Osteoblast (primary cell): ENCODE data around the gene CLSTN2. TPM values are rescaled to one million over a fixed set of nuclear protein-coding genes. Genes with fewer than 3 reads are reported as not detected.
A peak's percentile ranks its signal among the peaks of the same experiment; 100 is the strongest.

Experiments
- DNase-seq: peaks from one replicate; pipeline ENCODE4 v3.0.0; 2011; ENCODE audit warnings: low spot score, mixed read lengths; ENCODE audit not compliant: insufficient read length; ENCODE audit errors: missing footprints
- H2AFZ ChIP-seq: 2 replicates; pipeline ENCODE4 v1.6.0; 2011; ENCODE audit warnings: mild to moderate bottlenecking, low read length
- H3K27ac ChIP-seq: 2 replicates; pipeline ENCODE4 v1.5.1; 2011; ENCODE audit warnings: mild to moderate bottlenecking, low read depth, low read length, moderate library complexity
- H3K27me3 ChIP-seq: 2 replicates; pipeline ENCODE4 v1.6.0; 2012; ENCODE audit warnings: mild to moderate bottlenecking, control low read depth, inconsistent platforms, low read length, moderate library complexity; ENCODE audit not compliant: insufficient read depth
- H3K36me3 ChIP-seq: 2 replicates; pipeline ENCODE4 v1.5.1; 2011; ENCODE audit warnings: mild to moderate bottlenecking, low read length, control low read depth, moderate library complexity; ENCODE audit not compliant: insufficient read depth
- H3K4me1 ChIP-seq: 2 replicates; pipeline ENCODE4 v1.5.1; 2011; ENCODE audit warnings: mild to moderate bottlenecking, low read length, control low read depth, moderate library complexity; ENCODE audit not compliant: insufficient read depth
- H3K4me2 ChIP-seq: 2 replicates; pipeline ENCODE4 v1.6.0; 2011; ENCODE audit warnings: mild to moderate bottlenecking, low read length; ENCODE audit not compliant: insufficient read depth
- H3K4me3 ChIP-seq: fragments of 200-600 bp; sonication (generic); 3 replicates; pipeline ENCODE4 v1.5.1; 2012; ENCODE audit warnings: mild to moderate bottlenecking, low read length, inconsistent platforms; ENCODE audit not compliant: insufficient read depth
- H3K79me2 ChIP-seq: 2 replicates; pipeline ENCODE4 v1.6.0; 2012; ENCODE audit warnings: mild to moderate bottlenecking, low read length, control low read depth, inconsistent platforms; ENCODE audit not compliant: insufficient read depth
- H3K9me3 ChIP-seq: 2 replicates; pipeline ENCODE4 v1.5.1; 2011; ENCODE audit warnings: low read depth, low read length, control low read depth
- H4K20me1 ChIP-seq: 2 replicates; pipeline ENCODE4 v1.6.0; 2012; ENCODE audit warnings: mild to moderate bottlenecking, low read length, control low read depth; ENCODE audit not compliant: insufficient read depth
- total RNA-seq: library from RNA; depleted of rRNA; stranded (reverse); fragments of >200 nt; gene quantifications from 2 replicates; pipeline ENCODE4 v1.2.3, GENCODE V29; 2012
- TF ChIP-seq, protein P1 (sequence below): IDR thresholded peaks from 2 replicates; pipeline ENCODE4 v1.5.1; 2011; ENCODE audit warnings: mild to moderate bottlenecking, low read depth, low read length, moderate library complexity; ENCODE audit errors: extremely low read depth

The CLSTN2 gene
- total RNA-seq, 1 donor = under 0.01 TPM

DNA sequence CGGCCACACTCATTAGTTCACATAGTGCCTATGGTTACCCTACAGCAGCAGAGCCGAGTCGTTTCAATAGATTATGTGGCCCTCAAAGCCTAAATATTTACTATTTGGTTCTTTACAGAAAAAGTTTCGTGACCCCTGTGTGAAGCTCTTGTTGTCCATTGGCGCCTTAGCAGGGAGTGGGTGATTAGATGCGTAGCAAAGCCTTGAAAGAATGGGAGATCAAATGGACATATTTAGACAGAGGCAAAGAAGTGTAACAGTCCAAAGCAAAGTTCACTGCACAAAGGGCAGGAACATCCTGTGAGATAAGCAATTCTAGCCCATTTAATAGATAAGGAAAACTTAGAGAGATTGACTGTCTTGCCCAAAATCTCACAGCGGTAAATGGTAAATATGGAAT, 495.5 kb downstream of the CLSTN2 start:
- no peaks in the 10 kb centered on the region for H3K9me3 ChIP-seq
- no peaks in the 10 kb centered on the region for H3K4me1 ChIP-seq
- peak; percentile 10 for DNase-seq
- no peak overlapping the region for H2AFZ ChIP-seq
- TF ChIP-seq, protein P1, sequence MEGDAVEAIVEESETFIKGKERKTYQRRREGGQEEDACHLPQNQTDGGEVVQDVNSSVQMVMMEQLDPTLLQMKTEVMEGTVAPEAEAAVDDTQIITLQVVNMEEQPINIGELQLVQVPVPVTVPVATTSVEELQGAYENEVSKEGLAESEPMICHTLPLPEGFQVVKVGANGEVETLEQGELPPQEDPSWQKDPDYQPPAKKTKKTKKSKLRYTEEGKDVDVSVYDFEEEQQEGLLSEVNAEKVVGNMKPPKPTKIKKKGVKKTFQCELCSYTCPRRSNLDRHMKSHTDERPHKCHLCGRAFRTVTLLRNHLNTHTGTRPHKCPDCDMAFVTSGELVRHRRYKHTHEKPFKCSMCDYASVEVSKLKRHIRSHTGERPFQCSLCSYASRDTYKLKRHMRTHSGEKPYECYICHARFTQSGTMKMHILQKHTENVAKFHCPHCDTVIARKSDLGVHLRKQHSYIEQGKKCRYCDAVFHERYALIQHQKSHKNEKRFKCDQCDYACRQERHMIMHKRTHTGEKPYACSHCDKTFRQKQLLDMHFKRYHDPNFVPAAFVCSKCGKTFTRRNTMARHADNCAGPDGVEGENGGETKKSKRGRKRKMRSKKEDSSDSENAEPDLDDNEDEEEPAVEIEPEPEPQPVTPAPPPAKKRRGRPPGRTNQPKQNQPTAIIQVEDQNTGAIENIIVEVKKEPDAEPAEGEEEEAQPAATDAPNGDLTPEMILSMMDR = no peak
- H3K27ac ChIP-seq = no peak overlapping the region
- H3K4me2 ChIP-seq = no peak overlapping the region
- no peaks in the 10 kb centered on the region for H4K20me1 ChIP-seq
- no peaks in the 10 kb centered on the region for H3K36me3 ChIP-seq
- H3K4me3 ChIP-seq = no peak overlapping the region
- H3K27me3 ChIP-seq = peaks cover 19% of the 10 kb centered on the region
- H3K79me2 ChIP-seq = no peaks in the 10 kb centered on the region

DNA sequence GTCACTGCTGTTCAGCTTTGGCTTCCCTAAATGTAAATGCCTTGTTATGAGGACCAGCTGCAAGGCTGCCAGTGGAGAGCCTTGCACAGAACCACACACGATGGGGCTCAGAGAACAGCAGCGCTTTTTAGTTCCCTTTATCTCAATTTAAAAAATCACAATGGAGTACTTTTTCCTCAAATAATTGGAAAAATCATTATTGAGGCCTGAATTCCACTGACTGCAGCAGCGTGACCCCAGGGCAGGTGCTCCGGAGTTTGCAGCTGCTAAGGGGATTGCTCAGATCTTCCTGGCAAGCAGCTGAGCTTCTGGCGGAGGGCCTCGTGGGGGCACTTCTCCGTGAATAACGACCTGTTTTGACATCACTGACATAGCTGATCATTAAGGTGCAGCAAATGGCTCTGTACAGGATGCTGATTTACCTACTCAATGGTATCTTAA, 497.3 kb downstream of the CLSTN2 start:
- Histone ChIP-seq H3K4me3 (no peak overlapping the region), H3K27ac (no peak overlapping the region), H4K20me1 (no peaks in the 10 kb centered on the region), H3K36me3 (no peaks in the 10 kb centered on the region), H3K4me2 (no peak overlapping the region), H2AFZ (no peak overlapping the region), H3K79me2 (no peaks in the 10 kb centered on the region), H3K4me1 (no peaks in the 10 kb centered on the region), H3K9me3 (no peaks in the 10 kb centered on the region), H3K27me3 (peaks cover 19% of the 10 kb centered on the region)
- TF ChIP-seq, protein P1 = no peak
- DNase-seq = no peak

DNA sequence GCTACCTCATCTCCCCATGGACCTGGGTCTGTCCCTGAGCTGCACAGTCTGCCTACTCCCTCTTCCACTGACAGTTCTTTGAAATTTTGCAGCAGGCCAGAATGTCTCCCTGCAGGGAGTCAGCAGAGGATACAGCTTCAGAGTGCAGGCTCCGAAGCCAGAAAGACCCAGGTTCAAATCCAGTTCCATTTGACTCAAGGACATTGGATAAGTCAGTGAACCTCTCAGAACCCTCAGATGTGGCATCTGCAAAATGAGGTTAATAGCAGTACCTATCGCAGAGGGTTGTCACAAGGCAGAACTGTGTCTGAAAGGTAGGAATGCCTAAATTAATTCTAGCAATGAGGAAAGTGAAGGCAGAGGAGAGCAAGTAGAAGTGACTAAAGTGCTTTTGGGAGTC, 498.4 kb downstream of the CLSTN2 start:
- H3K4me1 ChIP-seq = no peaks in the 10 kb centered on the region
- no peak overlapping the region for H3K4me2 ChIP-seq
- no peaks in the 10 kb centered on the region for H4K20me1 ChIP-seq
- H3K79me2 ChIP-seq = no peaks in the 10 kb centered on the region
- no peaks in the 10 kb centered on the region for H3K9me3 ChIP-seq
- no peaks in the 10 kb centered on the region for H3K36me3 ChIP-seq
- H3K4me3 ChIP-seq = no peak overlapping the region
- peaks cover 19% of the 10 kb centered on the region for H3K27me3 ChIP-seq
- no peak overlapping the region for H3K27ac ChIP-seq
- no peak for DNase-seq
- H2AFZ ChIP-seq = no peak overlapping the region
- TF ChIP-seq, protein P1 = no peak

DNA sequence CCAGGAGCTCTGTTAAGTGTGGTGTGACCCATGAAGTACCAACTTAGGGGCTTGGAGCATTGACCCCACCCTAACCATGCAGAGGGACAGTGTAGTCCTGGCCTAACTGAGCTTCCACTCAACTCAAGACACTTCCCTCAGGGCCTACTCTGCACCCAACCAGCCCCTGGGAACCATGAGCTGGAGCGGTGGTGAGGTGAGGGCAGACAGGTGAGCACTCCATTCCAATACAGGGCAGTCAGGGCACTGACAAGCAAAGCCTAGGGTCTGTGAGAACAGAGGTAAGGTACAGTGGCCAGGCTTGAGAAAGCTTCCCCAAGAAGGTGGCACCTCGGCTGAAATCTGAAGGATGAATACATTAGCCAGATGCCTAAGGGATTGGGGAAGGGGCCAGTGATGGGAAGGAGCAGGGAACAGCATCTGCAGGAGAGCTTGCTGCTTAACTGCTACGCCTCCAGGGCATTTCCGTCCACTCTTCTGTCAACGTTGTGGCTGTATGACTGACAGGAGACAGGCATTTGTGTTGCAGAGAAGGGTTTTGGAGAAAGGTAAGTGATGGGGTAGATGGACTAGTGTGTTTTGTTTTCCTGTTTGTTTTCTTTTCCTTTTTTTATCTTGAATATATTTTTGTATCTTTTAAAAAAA, 499.4 kb downstream of the CLSTN2 start:
- no peaks in the 10 kb centered on the region for H4K20me1 ChIP-seq
- TF ChIP-seq, protein P1 = no peak
- no peaks in the 10 kb centered on the region for H3K79me2 ChIP-seq
- DNase-seq = no peak
- H3K4me2 ChIP-seq = no peak overlapping the region
- H2AFZ ChIP-seq = no peak overlapping the region
- H3K4me3 ChIP-seq = no peak overlapping the region
- peaks cover 13% of the 10 kb centered on the region for H3K27me3 ChIP-seq
- H3K4me1 ChIP-seq = no peaks in the 10 kb centered on the region
- H3K9me3 ChIP-seq = no peaks in the 10 kb centered on the region
- no peak overlapping the region for H3K27ac ChIP-seq
- no peaks in the 10 kb centered on the region for H3K36me3 ChIP-seq
